Stimulated activated CD4-positive, alpha-beta T cell treated with anti-CD3 and anti-CD28 coated beads, Interleukin-2, amount 100 ng/mL, for 4 hours (primary cell): ENCODE measurements around the gene HS3ST5.

Source experiments
- DNase-seq: peaks from one replicate; pipeline ENCODE4 v3.0.0-alpha.2; 2020; ENCODE audit warnings: low read depth

HS3ST5 gene

GRCh38 chr6:114195027-114195365, 147.8 kb downstream of the HS3ST5 start:
- no peak for DNase-seq

GRCh38 chr6:114194362-114195026, 148.3 kb downstream of the HS3ST5 start:
- DNase-seq, result no peak

- DNase-seq, result no peak
Observed at GRCh38 chr6:114187563-114187962, 155.3 kb downstream of the HS3ST5 start.

- no peak for DNase-seq
Observed at GRCh38 chr6:114181664-114182063, 161.2 kb downstream of the HS3ST5 start.

- no peak for DNase-seq
Observed at GRCh38 chr6:114179411-114179810, 163.4 kb downstream of the HS3ST5 start.

- no peak for DNase-seq
Observed at GRCh38 chr6:114176726-114177125, 166.1 kb downstream of the HS3ST5 start.

GRCh38 chr6:114172576-114173260, 170.1 kb downstream of the HS3ST5 start:
- DNase-seq, result no peak

GRCh38 chr6:114171473-114171872, 171.3 kb downstream of the HS3ST5 start:
- DNase-seq, result no peak

- no peak for DNase-seq
Observed at GRCh38 chr6:114170958-114171387, 171.8 kb downstream of the HS3ST5 start.

GRCh38 chr6:114170372-114170771, 172.5 kb downstream of the HS3ST5 start:
- no peak for DNase-seq

- no peak for DNase-seq
Observed at GRCh38 chr6:114169763-114170162, 173.1 kb downstream of the HS3ST5 start.

GRCh38 chr6:114167583-114168576, 174.9 kb downstream of the HS3ST5 start:
- no peak for DNase-seq

- DNase-seq, result no peak
Observed at GRCh38 chr6:114164207-114164606, 178.6 kb downstream of the HS3ST5 start.

GRCh38 chr6:114162691-114163347, 180.0 kb downstream of the HS3ST5 start:
- DNase-seq, result no peak

GRCh38 chr6:114160881-114161280, 181.9 kb downstream of the HS3ST5 start:
- DNase-seq, result no peak

- no peak for DNase-seq
Observed at GRCh38 chr6:114159727-114160126, 183.1 kb downstream of the HS3ST5 start.

- no peak for DNase-seq
Observed at GRCh38 chr6:114158838-114159694, 183.8 kb downstream of the HS3ST5 start.

- no peak for DNase-seq
Observed at GRCh38 chr6:114158411-114158810, 184.4 kb downstream of the HS3ST5 start.

- DNase-seq, result no peak
Observed at GRCh38 chr6:114157848-114158247, 185.0 kb downstream of the HS3ST5 start.

GRCh38 chr6:114155763-114156162, 187.1 kb downstream of the HS3ST5 start:
- no peak for DNase-seq

- no peak for DNase-seq
Observed at GRCh38 chr6:114154812-114155211, 188.0 kb downstream of the HS3ST5 start.
